Ishikawa (cell line): Measurements from ENCODE around the gene PAGE1.

Source experiments
- CEBPB ChIP-seq: IDR thresholded peaks from 2 replicates; pipeline ENCODE4 v1.6.1; 2012
- EP300 ChIP-seq: IDR thresholded peaks from 2 replicates; pipeline ENCODE4 v1.6.1; 2012; ENCODE audit warnings: borderline replicate concordance
- YY1 ChIP-seq: IDR thresholded peaks from 2 replicates; pipeline ENCODE4 v1.6.1; 2012; ENCODE audit warnings: low read depth

- TF ChIP-seq CEBPB (no peak), EP300 (no peak), YY1 (no peak)
Observed at GRCh38 chrX:49701933-49702332, 6.1 kb upstream of the PAGE1 start.
